HepG2 (cell line): ENCODE results near the gene PDGFA. TPM values are rescaled to one million over a fixed set of nuclear protein-coding genes. Genes with fewer than 3 reads are reported as not detected.

ENCODE experiments used
- ATAC-seq: fragments of 200-7000 bp; cut with Tn5 transposase; 3 replicates; pipeline ENCODE4 v1.9.1; 2020; ENCODE audit warnings: mild to moderate bottlenecking, moderate library complexity
- BruUV-seq: library from RNA; stranded (reverse); fragments of 400-500 nt; replicated peaks from 2 replicates; lab custom pipeline; 2021; lab: Mats Ljungman, UMichigan
- CTCF ChIA-PET: fragments of 300-600 bp; formaldehyde crosslinking; extraction: SDS; loops from one replicate; lab custom pipeline; 2021; ENCODE audit warnings: low total read pairs, inconsistent platforms, low intra/inter-chr PET ratio; lab: Yijun Ruan, JAX
- POLR2A ChIA-PET: fragments of 350-600 bp; sonication (Branson Sonifier 250); formaldehyde crosslinking; loops from one replicate; lab custom pipeline; 2020; ENCODE audit warnings: antibody characterized with exemption, inconsistent platforms; lab: Yijun Ruan, JAX
- DNase-seq: peaks from one replicate; pipeline ENCODE4 v3.0.0-alpha.2; 2015; ENCODE audit warnings: low spot score
- FAIRE-seq: peaks from 3 replicates; lab custom pipeline; 2011; peaks lifted over from hg19 to GRCh38; lab: Jason Lieb, UNC
- H2AFZ ChIP-seq: one replicate; pipeline ENCODE4 v1.6.1; 2011; ENCODE audit warnings: low read length, inconsistent platforms
- H3K27ac ChIP-seq: fragments of 300-600 bp; 3 replicates; pipeline ENCODE4 v1.8.0; 2011; ENCODE audit warnings: mixed run types, mild to moderate bottlenecking, mixed read lengths, low read length, inconsistent platforms; ENCODE audit not compliant: insufficient read depth; ENCODE audit errors: extremely low read length
- H3K27me3 ChIP-seq, 2 experiments: fragments of 200-600 bp in 1 of 2; 2 replicates in 1 of 2; 3 replicates in 1 of 2; pipeline versions ENCODE4 v1.6.0 to v1.8.0; 2011; ENCODE audit warnings: low read length in 2 of 2, mild to moderate bottlenecking in 2 of 2, moderate library complexity in 2 of 2, inconsistent platforms in 1 of 2; ENCODE audit not compliant: insufficient read depth in 2 of 2, control insufficient read depth in 1 of 2
- H3K36me3 ChIP-seq, 2 experiments: fragments of 200-600 bp in 1 of 2; replicated peaks in 1 of 2; 2 replicates in 1 of 2; 3 replicates in 1 of 2; pipeline versions ENCODE4 v1.5.1 to v1.8.0; 2011; ENCODE audit warnings: low read length in 2 of 2, inconsistent platforms in 1 of 2; ENCODE audit not compliant: insufficient read depth in 2 of 2, control insufficient read depth in 1 of 2
- H3K4me1 ChIP-seq: 2 replicates; pipeline ENCODE4 v1.5.1; 2012; ENCODE audit warnings: low read length, inconsistent platforms; ENCODE audit not compliant: insufficient read depth
- H3K4me2 ChIP-seq: 2 replicates; pipeline ENCODE4 v1.6.0; 2011; ENCODE audit warnings: low read depth, low read length, inconsistent platforms
- H3K4me3 ChIP-seq, 3 experiments: fragments of 200-600 bp in 1 of 3; sonication (generic), shearing (Covaris generic) in 1 of 3; replicated peaks in 1 of 3; 2 replicates each; pipeline ENCODE4 v1.5.1; 2011 to 2016; ENCODE audit warnings: low read length in 3 of 3, inconsistent platforms in 2 of 3, low read depth in 2 of 3, mild to moderate bottlenecking in 2 of 3, control low read depth in 1 of 3, mixed read lengths in 1 of 3; ENCODE audit not compliant: insufficient read depth in 1 of 3
- H3K79me2 ChIP-seq: one replicate; pipeline ENCODE4 v1.6.1; 2011; ENCODE audit warnings: low read length, inconsistent platforms; ENCODE audit not compliant: insufficient read depth
- H3K9ac ChIP-seq: 2 replicates; pipeline ENCODE4 v1.6.0; 2011; ENCODE audit warnings: mild to moderate bottlenecking, low read depth, low read length, inconsistent platforms; ENCODE audit not compliant: insufficient read depth
- H3K9me3 ChIP-seq: 2 replicates; pipeline ENCODE4 v1.5.1; 2012; ENCODE audit warnings: mild to moderate bottlenecking, low read length
- H4K20me1 ChIP-seq: 2 replicates; pipeline ENCODE4 v1.6.0; 2011; ENCODE audit warnings: inconsistent platforms, mild to moderate bottlenecking, low read length, moderate library complexity; ENCODE audit not compliant: insufficient read depth
- CHCHD3 ChIP-seq: sonication (generic); formaldehyde crosslinking; IDR thresholded peaks from 2 replicates; pipeline ENCODE4 v1.8.0; 2022; ENCODE audit warnings: mild to moderate bottlenecking, missing genetic modification reagents, moderate library complexity
- HNF1B ChIP-seq: sonication (generic); formaldehyde crosslinking; IDR thresholded peaks from 2 replicates; pipeline ENCODE4 v1.5.1; 2020; ENCODE audit warnings: mild to moderate bottlenecking, moderate library complexity, missing genetic modification reagents
- PAXIP1 ChIP-seq: sonication (generic); formaldehyde crosslinking; conservative IDR thresholded peaks from 2 replicates; pipeline ENCODE4 v1.4.0; 2020; ENCODE audit warnings: mild to moderate bottlenecking, missing genetic modification reagents, moderate library complexity
- ZNF138 ChIP-seq: sonication (generic); formaldehyde crosslinking; IDR thresholded peaks from 2 replicates; pipeline ENCODE4 v1.5.0; 2020; ENCODE audit warnings: mild to moderate bottlenecking, low read depth, missing genetic modification reagents
- ZNF567 ChIP-seq: sonication (generic); formaldehyde crosslinking; IDR thresholded peaks from 2 replicates; pipeline ENCODE4 v1.8.1; 2023; ENCODE audit warnings: mild to moderate bottlenecking, missing genetic modification reagents, borderline replicate concordance
- WGBS: methylation state at CpG from one replicate; pipeline ENCODE4 v1.1.6; 2017; ENCODE audit warnings: low lambda C conversion rate; 5-methylcytosine and 5-hydroxymethylcytosine counted together
- in situ Hi-C: cut with HindIII; loops from 2 replicates; pipeline ENCODE4 v1.10.0; 2017; ENCODE audit warnings: low pct_unique_long_range_greater_than_20kb; ENCODE audit not compliant: extremely low pct_ligation_motif_present
- intact Hi-C: fragments of 100-400 bp; cut with micrococcal nuclease; formaldehyde crosslinking; loops from one replicate; pipeline ENCODE4 v1.10.0; 2022; ENCODE audit not compliant: unreplicated experiment
- polyA plus RNA-seq, 8 experiments: library from polyadenylated mRNA; depleted of rRNA in 3 of 8; stranded (reverse) in 7 of 8; unstranded in 1 of 8; fragments of >200 nt; fragmentation: Illumina TruSeq in 4 of 8; extraction: Trizol in 4 of 8; gene quantifications; 2 replicates each; pipeline versions ENCODE4 v1.2.1 to v1.2.3, GENCODE V29; 2011 to 2016; ENCODE audit warnings: low read depth in 4 of 8, missing spikeins in 1 of 8, mixed read lengths in 1 of 8; ENCODE audit not compliant: insufficient read depth in 1 of 8
- total RNA-seq, 5 experiments: library from RNA; depleted of rRNA; stranded (reverse); fragments of >200 nt; fragmentation: Illumina TruSeq; extraction: Trizol; gene quantifications; 2 replicates each; pipeline ENCODE4 v1.2.3, GENCODE V29; 2016; ENCODE audit warnings: low read depth in 1 of 5

The PDGFA gene
- total and polyA plus RNA-seq, 2 of the 13 experiments (the other 11 are each of a cell fraction or from before 2014, with no cell fraction given) = 1.5 to 3.4 TPM

- Histone ChIP-seq H3K4me2 (no peak overlapping the region), H3K4me1 (no peaks in the 10 kb centered on the region), H3K36me3 (no peaks in the 10 kb centered on the region), H3K79me2 (peaks cover 2% of the 10 kb centered on the region), H4K20me1 (no peaks in the 10 kb centered on the region), H2AFZ (no peak overlapping the region), H3K9me3 (no peaks in the 10 kb centered on the region), H3K9ac (no peak overlapping the region), H3K27ac (no peak overlapping the region), H3K27me3 (peaks cover 0 to 8% of the 10 kb centered on the region in 2 experiments; a peak in 3 of 5 replicates), H3K4me3 (no peak overlapping the region)
- no peak for FAIRE-seq
- CTCF ChIA-PET = no interaction called here
- WGBS = 86% methylated on average over 17 of the region's 25 CpGs
- BruUV-seq = no TSS peak
- ATAC-seq = no peak
- POLR2A ChIA-PET = no interaction called here
- no peak for DNase-seq
- no peak for TF ChIP-seq ZNF138 (CRISPR knock-in tag)
- no peak for TF ChIP-seq HNF1B (CRISPR knock-in tag)
- no peak for TF ChIP-seq ZNF567
- no peak for TF ChIP-seq CHCHD3 (CRISPR knock-in tag)
- TF ChIP-seq PAXIP1 (CRISPR knock-in tag) = no peak
- intact Hi-C loops (no loop called here), in situ Hi-C loops (no loop called here)
These were observed 8.0 kb downstream of the PDGFA start for GRCh38 chr7:511476-512145.
